ENCODE measurements around the gene PHTF2.

GRCh38 chr7:77771901-77772300 is 26.7 kb upstream of the PHTF2 start:
- TF ChIP-seq CTCF (conservative IDR thresholded peaks at IDR 0.05; ENCODE audit: low read depth, low read length) = no peak
- TF ChIP-seq RFX5 (IDR thresholded peaks at IDR 0.05; ENCODE audit: low read depth, low read length) = no peak
- no peak for TF ChIP-seq MXI1 (IDR thresholded peaks at IDR 0.05; ENCODE audit: borderline replicate concordance, low read depth, low read length)
- no peak for TF ChIP-seq POLR2A (IDR thresholded peaks at IDR 0.05; ENCODE audit: low read depth, low read length)
- no peak for TF ChIP-seq ELK1 (IDR thresholded peaks at IDR 0.05; ENCODE audit: borderline replicate concordance, low read depth, low read length)
- TF ChIP-seq CEBPB (IDR thresholded peaks at IDR 0.05; ENCODE audit: low read depth, low read length) = no peak
- no peak for TF ChIP-seq FOS (IDR thresholded peaks at IDR 0.05; ENCODE audit: low read depth, low read length)
- no peak for TF ChIP-seq RCOR1 (IDR thresholded peaks at IDR 0.05; ENCODE audit: insufficient replicate concordance, low read length)
- no peak for TF ChIP-seq RAD21 (IDR thresholded peaks at IDR 0.05; ENCODE audit: low read length)
- no peak for TF ChIP-seq SMC3 (IDR thresholded peaks at IDR 0.05; ENCODE audit: low read depth, low read length)
- TF ChIP-seq MAFK (IDR thresholded peaks at IDR 0.05; ENCODE audit: low read depth, low read length) = no peak
- no peak for TF ChIP-seq MAZ (IDR thresholded peaks at IDR 0.05; ENCODE audit: borderline replicate concordance, low read depth, low read length)

Measured in IMR-90 (cell line).